ENCODE measurements around the gene TUT1.

Gene TUT1

DNA sequence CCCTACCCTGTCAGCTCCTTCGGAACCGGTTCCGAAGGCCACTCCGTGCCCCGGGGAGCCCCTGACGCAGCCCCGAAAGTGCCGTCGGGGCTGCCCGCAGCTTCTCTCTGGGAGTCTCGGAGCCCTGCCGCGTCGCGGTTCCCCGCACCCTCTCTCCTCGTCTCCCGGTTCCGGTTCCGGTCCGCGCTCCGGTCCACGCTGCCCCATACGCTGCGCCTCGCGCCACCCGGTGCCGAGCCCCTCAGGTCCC, 9.7 kb upstream of the TUT1 start:
- peak overlapping the region; percentile 96 for H3K4me2 ChIP-seq (ENCODE audit: insufficient read depth, low read length)
- peaks cover 46% of the 10 kb centered on the region for H3K4me1 ChIP-seq (ENCODE audit: insufficient read depth, low read length)
- peak overlapping the region; percentile 92 for H3K27ac ChIP-seq (ENCODE audit: low read length)
- TF ChIP-seq, protein P1, sequence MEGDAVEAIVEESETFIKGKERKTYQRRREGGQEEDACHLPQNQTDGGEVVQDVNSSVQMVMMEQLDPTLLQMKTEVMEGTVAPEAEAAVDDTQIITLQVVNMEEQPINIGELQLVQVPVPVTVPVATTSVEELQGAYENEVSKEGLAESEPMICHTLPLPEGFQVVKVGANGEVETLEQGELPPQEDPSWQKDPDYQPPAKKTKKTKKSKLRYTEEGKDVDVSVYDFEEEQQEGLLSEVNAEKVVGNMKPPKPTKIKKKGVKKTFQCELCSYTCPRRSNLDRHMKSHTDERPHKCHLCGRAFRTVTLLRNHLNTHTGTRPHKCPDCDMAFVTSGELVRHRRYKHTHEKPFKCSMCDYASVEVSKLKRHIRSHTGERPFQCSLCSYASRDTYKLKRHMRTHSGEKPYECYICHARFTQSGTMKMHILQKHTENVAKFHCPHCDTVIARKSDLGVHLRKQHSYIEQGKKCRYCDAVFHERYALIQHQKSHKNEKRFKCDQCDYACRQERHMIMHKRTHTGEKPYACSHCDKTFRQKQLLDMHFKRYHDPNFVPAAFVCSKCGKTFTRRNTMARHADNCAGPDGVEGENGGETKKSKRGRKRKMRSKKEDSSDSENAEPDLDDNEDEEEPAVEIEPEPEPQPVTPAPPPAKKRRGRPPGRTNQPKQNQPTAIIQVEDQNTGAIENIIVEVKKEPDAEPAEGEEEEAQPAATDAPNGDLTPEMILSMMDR (IDR thresholded peaks at IDR 0.05; ENCODE audit: borderline replicate concordance, extremely low read depth, low read length, poor library complexity, severe bottlenecking): no peak
- TF ChIP-seq EZH2 (IDR thresholded peaks at IDR 0.05; ENCODE audit: borderline replicate concordance, low read depth, low read length, severe bottlenecking): no peak
- H3K9ac ChIP-seq (ENCODE audit: low read depth, low read length): peak overlapping the region; percentile 97
- peaks cover 66% of the 10 kb centered on the region for H3K36me3 ChIP-seq (ENCODE audit: insufficient read depth, low read length)
- H2AFZ ChIP-seq (ENCODE audit: low read depth, low read length): peak overlapping the region; percentile 75
- ATAC-seq (ENCODE audit: insufficient read depth, low read depth) (peak; percentile 12), DNase-seq (peak; percentile 60)
- H3K79me2 ChIP-seq (ENCODE audit: insufficient read depth, low read length): peaks cover 51% of the 10 kb centered on the region
- H3K9me3 ChIP-seq (ENCODE audit: insufficient read depth, low read length, severe bottlenecking): no peaks in the 10 kb centered on the region
- H4K20me1 ChIP-seq (ENCODE audit: insufficient read depth, low read length): peaks cover 33% of the 10 kb centered on the region
- no peaks in the 10 kb centered on the region for H3K27me3 ChIP-seq (ENCODE audit: insufficient read depth, low read length, poor library complexity)
- H3K4me3 ChIP-seq (ENCODE audit: low read depth in 1 of 2, low read length in 2 of 2): peak overlapping the region; percentile 69

DNA sequence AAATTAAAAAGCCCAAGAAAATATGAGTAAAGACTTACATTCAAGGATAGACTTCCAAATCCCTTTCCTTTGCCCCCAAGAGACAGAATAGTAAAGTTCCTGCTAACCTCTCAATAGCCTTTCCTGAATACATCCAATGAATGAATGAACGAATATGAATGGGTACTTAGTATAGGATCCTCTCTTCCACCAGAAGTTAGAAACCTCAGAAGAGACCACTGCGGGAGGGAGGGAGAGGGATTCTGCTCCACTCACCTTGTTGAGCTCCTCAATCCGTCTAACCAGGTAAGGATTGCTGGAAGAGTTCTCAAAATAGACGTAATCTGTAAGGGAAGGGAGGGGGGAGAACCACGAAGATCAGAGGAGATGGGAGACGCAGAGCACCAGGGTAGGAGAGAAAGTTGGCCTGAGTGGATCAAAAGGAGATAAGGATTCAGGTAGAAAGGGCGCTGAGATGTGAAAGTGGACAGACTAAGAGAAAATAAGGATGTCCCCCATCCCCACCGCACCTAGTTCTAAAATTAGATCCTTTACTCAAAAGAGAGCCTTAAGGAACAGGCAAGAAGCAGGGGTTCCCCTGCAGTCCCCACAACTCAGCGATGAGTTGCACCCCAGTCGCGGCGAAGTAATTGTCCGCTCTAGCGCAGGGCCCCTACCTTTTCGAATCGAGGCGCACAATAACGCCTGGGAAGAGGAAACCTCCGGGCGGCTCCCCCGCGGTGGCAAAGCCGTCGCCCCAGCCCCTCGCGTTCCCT, 9.2 kb upstream of the TUT1 start:
- ATAC-seq (ENCODE audit: insufficient read depth, low read depth): no peak
- H3K4me1 ChIP-seq (ENCODE audit: insufficient read depth, low read length): peaks cover 51% of the 10 kb centered on the region

DNA sequence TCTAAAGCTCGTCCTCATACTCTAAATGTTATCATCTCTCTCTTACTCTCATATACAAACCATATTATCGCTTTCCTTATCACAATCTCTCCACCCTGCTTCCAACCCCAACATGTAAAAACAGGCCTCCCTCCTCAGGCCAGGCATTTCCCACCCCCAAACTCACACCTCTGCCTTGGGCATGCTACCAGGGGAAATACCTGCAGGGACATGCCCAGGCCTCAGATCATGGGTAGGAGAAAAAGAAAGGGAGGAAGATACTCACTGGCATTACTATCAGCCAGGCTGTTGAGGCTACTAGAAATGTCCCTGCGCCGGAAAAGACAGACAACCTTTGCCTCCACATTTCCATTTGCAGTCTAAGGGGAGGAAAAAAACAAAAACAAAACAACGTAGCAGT, 8.6 kb upstream of the TUT1 start:
- peaks cover 66% of the 10 kb centered on the region for H3K36me3 ChIP-seq (ENCODE audit: insufficient read depth, low read length)
- H3K27ac ChIP-seq (ENCODE audit: low read length): peak overlapping the region; percentile 92

More for the DNA sequence above, 9.2 kb upstream of the TUT1 start:
- Histone ChIP-seq H3K36me3 (ENCODE audit: insufficient read depth, low read length) (peaks cover 66% of the 10 kb centered on the region), H3K4me3 (ENCODE audit: low read depth in 1 of 2, low read length in 2 of 2) (peak overlapping the region; percentile 69), H3K4me2 (ENCODE audit: insufficient read depth, low read length) (peak overlapping the region; percentile 96), H4K20me1 (ENCODE audit: insufficient read depth, low read length) (peaks cover 36% of the 10 kb centered on the region), H3K9me3 (ENCODE audit: insufficient read depth, low read length, severe bottlenecking) (no peaks in the 10 kb centered on the region), H3K27me3 (ENCODE audit: insufficient read depth, low read length, poor library complexity) (no peaks in the 10 kb centered on the region), H3K79me2 (ENCODE audit: insufficient read depth, low read length) (peaks cover 54% of the 10 kb centered on the region), H3K27ac (ENCODE audit: low read length) (peak overlapping the region; percentile 92), H3K9ac (ENCODE audit: low read depth, low read length) (peak overlapping the region; percentile 97), H2AFZ (ENCODE audit: low read depth, low read length) (peak overlapping the region; percentile 75)
- no peak for DNase-seq
- TF ChIP-seq EZH2 (IDR thresholded peaks at IDR 0.05; ENCODE audit: borderline replicate concordance, low read depth, low read length, severe bottlenecking): no peak
- TF ChIP-seq, protein P1 (IDR thresholded peaks at IDR 0.05; ENCODE audit: borderline replicate concordance, extremely low read depth, low read length, poor library complexity, severe bottlenecking): no peak

More for the DNA sequence above, 8.6 kb upstream of the TUT1 start:
- ATAC-seq (ENCODE audit: insufficient read depth, low read depth) (no peak), DNase-seq (no peak)
- no peaks in the 10 kb centered on the region for H3K9me3 ChIP-seq (ENCODE audit: insufficient read depth, low read length, severe bottlenecking)
- H3K79me2 ChIP-seq (ENCODE audit: insufficient read depth, low read length): peaks cover 54% of the 10 kb centered on the region
- H3K27me3 ChIP-seq (ENCODE audit: insufficient read depth, low read length, poor library complexity): no peaks in the 10 kb centered on the region
- peaks cover 55% of the 10 kb centered on the region for H3K4me1 ChIP-seq (ENCODE audit: insufficient read depth, low read length)
- peaks cover 38% of the 10 kb centered on the region for H4K20me1 ChIP-seq (ENCODE audit: insufficient read depth, low read length)
- TF ChIP-seq, protein P1 (IDR thresholded peaks at IDR 0.05; ENCODE audit: borderline replicate concordance, extremely low read depth, low read length, poor library complexity, severe bottlenecking): no peak
- no peak for TF ChIP-seq EZH2 (IDR thresholded peaks at IDR 0.05; ENCODE audit: borderline replicate concordance, low read depth, low read length, severe bottlenecking)
- H3K9ac ChIP-seq (ENCODE audit: low read depth, low read length): peak overlapping the region; percentile 97
- H2AFZ ChIP-seq (ENCODE audit: low read depth, low read length): no peak overlapping the region
- peak overlapping the region; percentile 69 for H3K4me3 ChIP-seq (ENCODE audit: low read depth in 1 of 2, low read length in 2 of 2)
- H3K4me2 ChIP-seq (ENCODE audit: insufficient read depth, low read length): peak overlapping the region; percentile 96

All from DND-41 (cell line).